KOPT-K1 (cell line): ENCODE measurements around the gene KDM4B.
"Not testable (repeated sequence)": the region's sequence is repeated elsewhere in the genome, so short reads cannot be mapped to it uniquely, and the experiment has no call there.

Experiments
- H3K27ac ChIP-seq: fragments of 200-600 bp; sonication (generic); 2 replicates; pipeline ENCODE4 v1.5.1; 2016; ENCODE audit warnings: antibody characterized with exemption, mild to moderate bottlenecking, low read depth, low read length; ENCODE audit not compliant: poor library complexity, severe bottlenecking
- H3K36me3 ChIP-seq: fragments of 200-600 bp; sonication (generic); 2 replicates; pipeline ENCODE4 v1.5.1; 2017; ENCODE audit warnings: antibody characterized with exemption, mild to moderate bottlenecking, low read length, moderate library complexity; ENCODE audit not compliant: insufficient read depth
- H3K9me3 ChIP-seq: fragments of 200-600 bp; sonication (generic); 2 replicates; pipeline ENCODE4 v1.5.1; 2017; ENCODE audit warnings: antibody characterized with exemption, low read length, mild to moderate bottlenecking; ENCODE audit not compliant: insufficient read depth, poor library complexity, severe bottlenecking

KDM4B gene

GRCh38 chr19:5177745-5178450 is 209.0 kb downstream of the KDM4B start:
- H3K36me3 ChIP-seq, result no peaks in the 10 kb centered on the region
- H3K27ac ChIP-seq, result no peak overlapping the region

GRCh38 chr19:5178841-5179240 is 209.9 kb downstream of the KDM4B start:
- Histone ChIP-seq H3K27ac (no peak overlapping the region), H3K9me3 (no peaks in the 10 kb centered on the region), H3K36me3 (no peaks in the 10 kb centered on the region)

More at GRCh38 chr19:5177745-5178450, 209.0 kb downstream of the KDM4B start:
- H3K9me3 ChIP-seq, result no peaks in the 10 kb centered on the region

- H3K36me3 ChIP-seq, result no peaks in the 10 kb centered on the region
- H3K27ac ChIP-seq, result no peak overlapping the region
- no peaks in the 10 kb centered on the region for H3K9me3 ChIP-seq
Measured at GRCh38 chr19:5179256-5179655, 210.3 kb downstream of the KDM4B start.

GRCh38 chr19:5181329-5181728 is 212.4 kb downstream of the KDM4B start:
- Histone ChIP-seq H3K9me3 (no peaks in the 10 kb centered on the region), H3K36me3 (no peaks in the 10 kb centered on the region), H3K27ac (no peak overlapping the region)

GRCh38 chr19:5182751-5183150 is 213.8 kb downstream of the KDM4B start:
- Histone ChIP-seq H3K9me3 (no peaks in the 10 kb centered on the region), H3K36me3 (no peaks in the 10 kb centered on the region), H3K27ac (no peak overlapping the region)

- Histone ChIP-seq H3K36me3 (no peaks in the 10 kb centered on the region), H3K9me3 (no peaks in the 10 kb centered on the region), H3K27ac (no peak overlapping the region)
Measured at GRCh38 chr19:5183616-5184015, 214.7 kb downstream of the KDM4B start.

GRCh38 chr19:5184930-5185329 is 216.0 kb downstream of the KDM4B start:
- Histone ChIP-seq H3K36me3 (no peaks in the 10 kb centered on the region), H3K9me3 (no peaks in the 10 kb centered on the region), H3K27ac (no peak overlapping the region)

GRCh38 chr19:5186293-5187050 is 217.6 kb downstream of the KDM4B start:
- H3K36me3 ChIP-seq, result no peaks in the 10 kb centered on the region
- no peak overlapping the region for H3K27ac ChIP-seq
- H3K9me3 ChIP-seq, result no peaks in the 10 kb centered on the region

- Histone ChIP-seq H3K36me3 (no peaks in the 10 kb centered on the region), H3K27ac (no peak overlapping the region), H3K9me3 (no peaks in the 10 kb centered on the region)
Measured at GRCh38 chr19:5188548-5189317, 219.8 kb downstream of the KDM4B start.

- H3K36me3 ChIP-seq, result no peaks in the 10 kb centered on the region
- no peaks in the 10 kb centered on the region for H3K9me3 ChIP-seq
- H3K27ac ChIP-seq, result no peak overlapping the region
Measured at GRCh38 chr19:5189318-5189607, 220.3 kb downstream of the KDM4B start.

- Histone ChIP-seq H3K36me3 (no peaks in the 10 kb centered on the region), H3K27ac (no peak overlapping the region), H3K9me3 (no peaks in the 10 kb centered on the region)
Measured at GRCh38 chr19:5191091-5191490, 222.2 kb downstream of the KDM4B start.

GRCh38 chr19:5192568-5192967 is 223.7 kb downstream of the KDM4B start:
- Histone ChIP-seq H3K27ac (no peak overlapping the region), H3K9me3 (no peaks in the 10 kb centered on the region), H3K36me3 (no peaks in the 10 kb centered on the region)

GRCh38 chr19:5193192-5193591 is 224.3 kb downstream of the KDM4B start:
- Histone ChIP-seq H3K9me3 (no peaks in the 10 kb centered on the region), H3K27ac (no peak overlapping the region), H3K36me3 (no peaks in the 10 kb centered on the region)

- H3K27ac ChIP-seq, result no peak overlapping the region
- H3K36me3 ChIP-seq, result no peaks in the 10 kb centered on the region
- H3K9me3 ChIP-seq, result no peaks in the 10 kb centered on the region
Measured at GRCh38 chr19:5194641-5195040, 225.7 kb downstream of the KDM4B start.

- H3K9me3 ChIP-seq, H3K27ac ChIP-seq, H3K36me3 ChIP-seq: not testable (repeated sequence)
Measured at GRCh38 chr19:5195587-5195986, 226.7 kb downstream of the KDM4B start.
